ENCODE data around the gene AGBL5.

Gene AGBL5, protein sequence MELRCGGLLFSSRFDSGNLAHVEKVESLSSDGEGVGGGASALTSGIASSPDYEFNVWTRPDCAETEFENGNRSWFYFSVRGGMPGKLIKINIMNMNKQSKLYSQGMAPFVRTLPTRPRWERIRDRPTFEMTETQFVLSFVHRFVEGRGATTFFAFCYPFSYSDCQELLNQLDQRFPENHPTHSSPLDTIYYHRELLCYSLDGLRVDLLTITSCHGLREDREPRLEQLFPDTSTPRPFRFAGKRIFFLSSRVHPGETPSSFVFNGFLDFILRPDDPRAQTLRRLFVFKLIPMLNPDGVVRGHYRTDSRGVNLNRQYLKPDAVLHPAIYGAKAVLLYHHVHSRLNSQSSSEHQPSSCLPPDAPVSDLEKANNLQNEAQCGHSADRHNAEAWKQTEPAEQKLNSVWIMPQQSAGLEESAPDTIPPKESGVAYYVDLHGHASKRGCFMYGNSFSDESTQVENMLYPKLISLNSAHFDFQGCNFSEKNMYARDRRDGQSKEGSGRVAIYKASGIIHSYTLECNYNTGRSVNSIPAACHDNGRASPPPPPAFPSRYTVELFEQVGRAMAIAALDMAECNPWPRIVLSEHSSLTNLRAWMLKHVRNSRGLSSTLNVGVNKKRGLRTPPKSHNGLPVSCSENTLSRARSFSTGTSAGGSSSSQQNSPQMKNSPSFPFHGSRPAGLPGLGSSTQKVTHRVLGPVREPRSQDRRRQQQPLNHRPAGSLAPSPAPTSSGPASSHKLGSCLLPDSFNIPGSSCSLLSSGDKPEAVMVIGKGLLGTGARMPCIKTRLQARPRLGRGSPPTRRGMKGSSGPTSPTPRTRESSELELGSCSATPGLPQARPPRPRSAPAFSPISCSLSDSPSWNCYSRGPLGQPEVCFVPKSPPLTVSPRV

DNA sequence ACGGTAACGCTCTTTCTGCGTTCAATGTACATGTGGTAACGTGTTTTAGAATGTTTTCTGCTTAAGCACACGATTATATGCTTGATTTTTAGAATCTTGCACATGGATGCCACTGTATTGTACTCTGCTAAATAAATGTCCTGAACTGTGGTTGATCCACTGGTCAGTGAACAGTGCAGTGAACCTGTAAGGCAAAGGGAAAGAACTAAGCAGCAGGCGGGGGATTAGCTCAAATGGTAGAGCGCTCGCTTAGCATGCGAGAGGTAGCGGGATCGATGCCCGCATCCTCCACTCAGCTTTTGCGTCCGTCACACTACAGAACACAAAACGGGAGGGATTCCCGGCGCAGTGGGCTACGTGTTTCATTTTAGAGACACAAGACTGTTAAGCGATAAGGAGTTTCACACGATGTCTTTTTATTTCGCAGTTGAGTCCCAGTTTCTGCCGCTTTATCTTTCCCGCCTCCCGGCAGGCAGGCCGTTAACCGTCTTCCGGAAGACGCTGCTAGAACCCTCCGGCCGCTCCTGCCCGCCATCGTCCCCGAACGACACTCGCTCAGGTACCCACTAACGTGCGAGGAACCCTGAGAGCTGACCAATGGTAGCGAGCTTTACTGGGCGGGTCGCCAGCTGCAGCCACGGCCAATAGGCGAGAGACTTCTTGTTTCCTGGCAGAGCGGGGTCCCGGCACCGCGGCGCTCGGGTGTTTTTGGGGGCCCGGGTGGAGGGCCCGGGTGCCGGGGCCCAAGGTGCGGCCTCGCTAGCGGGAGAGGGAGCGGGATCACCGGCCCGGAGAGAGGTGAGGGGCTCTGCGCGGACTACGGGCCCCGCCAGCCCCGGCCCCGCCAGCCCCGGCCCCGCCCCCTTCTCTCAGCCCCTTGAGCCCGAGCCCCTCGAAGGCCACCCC is at the start of gene AGBL5:
AGBL5 (plus strand) TSS at position 673 of the 906 bp plus-strand sequence. CDS start 1,291 bp downstream, outside the sequence.
- peak within 1 kb of the TSS; percentile 85 for H3K27ac ChIP-seq

DNA sequence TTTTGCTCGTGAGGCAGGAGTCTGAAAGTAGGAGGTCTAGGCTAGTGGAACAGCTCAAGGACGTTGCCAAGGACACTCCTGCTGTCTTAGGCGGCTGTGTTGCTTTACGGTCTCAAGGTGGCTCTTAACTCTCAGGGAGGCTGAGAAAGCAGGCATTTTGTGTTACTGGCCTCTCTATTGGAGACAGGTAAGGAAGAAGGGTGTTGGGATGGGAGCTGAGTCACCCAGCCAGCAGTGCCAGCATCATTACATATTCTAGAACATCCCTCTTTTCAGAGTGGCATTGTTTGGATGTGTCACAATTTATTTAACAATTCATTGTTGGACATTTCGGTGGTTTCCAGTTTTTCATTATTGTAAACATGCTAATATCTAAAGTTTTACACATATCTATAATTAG is 49.5 kb upstream of the AGBL5 start:
- H3K27ac ChIP-seq: no peak overlapping the region
- TF ChIP-seq, protein P1, sequence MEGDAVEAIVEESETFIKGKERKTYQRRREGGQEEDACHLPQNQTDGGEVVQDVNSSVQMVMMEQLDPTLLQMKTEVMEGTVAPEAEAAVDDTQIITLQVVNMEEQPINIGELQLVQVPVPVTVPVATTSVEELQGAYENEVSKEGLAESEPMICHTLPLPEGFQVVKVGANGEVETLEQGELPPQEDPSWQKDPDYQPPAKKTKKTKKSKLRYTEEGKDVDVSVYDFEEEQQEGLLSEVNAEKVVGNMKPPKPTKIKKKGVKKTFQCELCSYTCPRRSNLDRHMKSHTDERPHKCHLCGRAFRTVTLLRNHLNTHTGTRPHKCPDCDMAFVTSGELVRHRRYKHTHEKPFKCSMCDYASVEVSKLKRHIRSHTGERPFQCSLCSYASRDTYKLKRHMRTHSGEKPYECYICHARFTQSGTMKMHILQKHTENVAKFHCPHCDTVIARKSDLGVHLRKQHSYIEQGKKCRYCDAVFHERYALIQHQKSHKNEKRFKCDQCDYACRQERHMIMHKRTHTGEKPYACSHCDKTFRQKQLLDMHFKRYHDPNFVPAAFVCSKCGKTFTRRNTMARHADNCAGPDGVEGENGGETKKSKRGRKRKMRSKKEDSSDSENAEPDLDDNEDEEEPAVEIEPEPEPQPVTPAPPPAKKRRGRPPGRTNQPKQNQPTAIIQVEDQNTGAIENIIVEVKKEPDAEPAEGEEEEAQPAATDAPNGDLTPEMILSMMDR (conservative IDR thresholded peaks at IDR 0.05): no peak

More for the DNA sequence above, at the start of gene AGBL5:
- TF ChIP-seq, protein P1 (conservative IDR thresholded peaks at IDR 0.05): no peak

DNA sequence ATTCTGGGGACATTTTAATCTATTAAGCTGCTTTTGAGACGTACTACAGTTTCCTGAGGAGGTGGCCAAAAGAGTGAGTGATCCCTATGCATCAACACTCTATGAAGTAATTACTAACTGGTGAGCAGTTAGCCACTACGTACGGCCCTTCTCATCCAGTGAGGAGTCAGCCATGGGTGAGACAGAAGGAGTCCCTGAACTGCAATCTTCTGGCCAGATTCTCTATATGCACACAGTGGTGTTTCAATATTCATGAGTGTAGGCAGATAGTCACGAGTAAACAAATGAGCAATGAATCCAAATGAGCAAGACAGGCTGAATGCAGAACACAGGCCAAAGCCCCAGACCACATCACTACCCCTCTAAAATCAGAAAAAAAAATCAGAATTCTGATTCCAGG is 48.5 kb upstream of the AGBL5 start:
- TF ChIP-seq, protein P1 (conservative IDR thresholded peaks at IDR 0.05): no peak
- no peak overlapping the region for H3K27ac ChIP-seq

DNA sequence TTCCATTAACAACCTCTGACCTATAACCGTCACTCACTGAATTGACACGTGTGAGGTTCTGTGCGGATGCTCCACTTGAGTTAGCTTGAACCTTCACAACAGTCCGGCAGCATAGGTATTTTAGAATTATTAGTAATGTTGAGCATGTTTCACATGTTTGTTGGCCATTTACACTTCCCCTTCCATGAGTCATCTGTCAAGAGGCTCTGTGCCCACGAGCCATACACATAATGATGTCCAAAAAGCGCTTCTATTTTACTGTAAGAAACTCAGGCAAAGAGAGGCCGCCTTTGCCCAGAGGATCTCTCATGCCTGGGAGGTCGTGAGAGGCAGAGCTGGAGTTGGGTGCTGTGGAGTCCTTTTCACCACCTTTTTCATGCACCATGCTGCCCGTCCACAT is 47.6 kb upstream of the AGBL5 start:
- TF ChIP-seq, protein P1 (conservative IDR thresholded peaks at IDR 0.05): no peak
- no peak overlapping the region for H3K27ac ChIP-seq

DNA sequence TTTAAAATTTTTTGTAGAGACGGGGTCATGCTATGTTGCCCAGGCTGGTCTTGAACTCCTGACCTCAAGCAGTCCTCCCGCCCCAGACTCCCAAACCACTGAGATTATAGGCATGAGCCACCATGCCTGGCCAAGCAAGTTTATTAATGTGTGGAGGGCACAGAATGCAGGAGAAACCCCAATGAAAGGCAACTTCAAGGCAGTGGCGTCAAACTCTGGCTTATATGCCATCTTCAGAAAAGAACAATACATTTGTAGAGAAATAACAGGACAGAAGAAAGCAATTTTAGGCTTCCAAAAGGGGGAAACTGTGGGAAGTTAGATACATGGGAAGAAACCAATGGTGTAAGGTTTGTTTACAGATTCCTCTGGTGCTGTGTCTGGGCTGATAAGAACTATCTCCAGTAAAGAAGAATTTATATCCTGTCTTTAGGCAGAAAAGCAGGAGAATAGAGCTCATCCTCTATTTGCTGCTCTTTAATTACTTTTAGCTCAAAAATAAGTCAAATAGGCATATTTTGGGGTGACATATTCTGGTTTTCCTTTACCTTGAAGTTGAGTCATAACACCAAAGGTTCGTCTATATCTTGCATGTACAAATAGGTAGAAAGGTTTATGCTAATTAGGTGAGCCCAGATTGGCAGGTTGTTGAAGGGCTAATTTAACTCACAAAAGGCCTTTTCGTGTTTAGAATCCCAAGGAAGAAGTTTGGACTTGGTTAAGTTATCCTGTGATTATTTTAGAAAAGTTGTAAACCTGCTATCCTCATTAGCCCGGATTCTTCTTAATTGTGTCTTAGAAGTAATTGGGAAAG is 44.7 kb upstream of the AGBL5 start:
- H3K27ac ChIP-seq: no peak overlapping the region
- TF ChIP-seq, protein P1 (conservative IDR thresholded peaks at IDR 0.05): no peak

DNA sequence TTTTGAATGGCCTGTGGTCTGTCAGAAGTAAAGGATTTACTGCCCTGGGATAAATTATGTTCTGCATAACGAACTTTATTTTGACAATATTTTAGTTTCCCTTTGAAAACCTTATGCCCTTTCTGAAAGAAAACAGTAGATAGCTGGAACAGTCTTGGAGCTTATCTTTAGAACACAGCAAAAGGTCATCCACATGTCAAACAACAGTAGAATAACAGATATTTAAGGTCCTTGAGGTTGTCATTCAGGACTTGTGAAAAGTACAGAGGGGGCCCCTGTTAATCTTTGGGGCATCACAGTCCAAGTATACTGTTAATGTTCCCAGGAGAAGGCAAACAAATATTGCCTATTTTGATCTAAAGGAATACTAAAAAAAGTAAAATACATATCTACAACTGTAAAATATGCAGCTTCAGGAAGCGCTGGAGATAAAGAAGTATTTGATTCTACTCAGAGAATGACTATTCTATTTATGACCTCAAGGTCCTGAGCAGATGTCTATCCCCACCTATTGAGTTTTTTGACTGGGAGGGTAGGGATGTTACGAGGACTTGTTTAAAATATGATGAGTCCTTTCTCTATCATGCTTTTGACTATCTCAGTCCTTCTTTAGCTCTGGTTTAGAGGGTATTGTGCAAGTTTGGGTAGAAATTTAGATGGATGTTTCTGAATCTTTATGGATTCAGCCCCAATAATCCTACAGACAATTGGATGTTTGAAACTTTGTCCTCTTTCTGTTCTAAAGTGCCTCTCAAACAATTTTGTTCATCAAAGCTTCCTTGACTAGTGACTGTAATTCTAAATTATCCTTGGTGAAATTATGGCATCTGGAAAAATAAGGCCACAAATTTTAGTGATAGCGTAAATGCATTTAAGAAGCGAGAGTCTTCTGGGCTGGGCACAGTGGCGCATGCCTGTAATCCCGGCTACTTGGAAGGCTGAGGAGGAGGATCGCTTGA is 43.8 kb upstream of the AGBL5 start:
- H3K27ac ChIP-seq: no peak overlapping the region
- TF ChIP-seq, protein P1 (conservative IDR thresholded peaks at IDR 0.05): no peak
